SKM-1 treated with dmso at 0.1 percent for 144 hours (cell line): ENCODE data around the gene ANKRD11.
"Not testable (repeated sequence)": the region's sequence is repeated elsewhere in the genome, so short reads cannot be mapped to it uniquely, and the experiment has no call there.

ENCODE experiments used
- DNase-seq: peaks from one replicate; lab custom pipeline; 2025; ENCODE audit not compliant: unreplicated experiment; lab: John Stamatoyannopoulos, UW

The ANKRD11 gene

GRCh38 chr16:89334050-89334449 is 156.3 kb downstream of the ANKRD11 start:
- DNase-seq, result no peak

- DNase-seq, result not testable (repeated sequence)
Observed at GRCh38 chr16:89333401-89334001, 156.9 kb downstream of the ANKRD11 start.

- DNase-seq, result no peak
Observed at GRCh38 chr16:89332902-89333245, 157.5 kb downstream of the ANKRD11 start.

DNA sequence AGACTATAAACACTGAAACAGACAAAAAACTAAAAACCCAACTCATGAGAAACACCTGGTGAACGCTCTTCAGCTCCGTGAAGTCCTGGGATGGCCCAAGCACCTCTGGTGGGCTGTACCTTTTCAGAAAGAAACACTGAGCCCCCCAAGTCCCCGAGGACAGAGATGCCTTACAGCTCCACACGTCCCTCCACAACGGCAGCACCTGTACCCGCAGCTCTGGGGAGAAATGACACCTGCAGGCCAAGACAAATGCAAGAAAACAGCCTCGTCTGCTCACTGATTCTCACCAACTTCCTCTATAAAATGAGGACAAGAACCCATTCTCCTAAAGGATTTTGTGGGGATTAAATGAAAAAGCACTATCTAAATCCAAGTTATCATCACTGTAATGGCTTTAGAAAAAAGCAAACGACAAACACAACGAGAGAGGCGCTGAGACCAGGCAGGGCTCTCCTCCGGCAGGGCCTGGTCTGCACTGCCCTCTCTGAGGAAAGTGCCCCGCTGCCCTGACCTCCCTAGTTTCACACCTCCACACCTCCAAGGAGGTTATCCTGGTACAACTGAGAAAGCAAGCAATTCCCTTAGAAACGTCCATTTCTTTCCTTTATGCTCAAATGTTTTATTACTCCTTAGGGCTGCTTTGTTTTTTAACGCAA is 158.0 kb downstream of the ANKRD11 start:
- no peak for DNase-seq

DNA sequence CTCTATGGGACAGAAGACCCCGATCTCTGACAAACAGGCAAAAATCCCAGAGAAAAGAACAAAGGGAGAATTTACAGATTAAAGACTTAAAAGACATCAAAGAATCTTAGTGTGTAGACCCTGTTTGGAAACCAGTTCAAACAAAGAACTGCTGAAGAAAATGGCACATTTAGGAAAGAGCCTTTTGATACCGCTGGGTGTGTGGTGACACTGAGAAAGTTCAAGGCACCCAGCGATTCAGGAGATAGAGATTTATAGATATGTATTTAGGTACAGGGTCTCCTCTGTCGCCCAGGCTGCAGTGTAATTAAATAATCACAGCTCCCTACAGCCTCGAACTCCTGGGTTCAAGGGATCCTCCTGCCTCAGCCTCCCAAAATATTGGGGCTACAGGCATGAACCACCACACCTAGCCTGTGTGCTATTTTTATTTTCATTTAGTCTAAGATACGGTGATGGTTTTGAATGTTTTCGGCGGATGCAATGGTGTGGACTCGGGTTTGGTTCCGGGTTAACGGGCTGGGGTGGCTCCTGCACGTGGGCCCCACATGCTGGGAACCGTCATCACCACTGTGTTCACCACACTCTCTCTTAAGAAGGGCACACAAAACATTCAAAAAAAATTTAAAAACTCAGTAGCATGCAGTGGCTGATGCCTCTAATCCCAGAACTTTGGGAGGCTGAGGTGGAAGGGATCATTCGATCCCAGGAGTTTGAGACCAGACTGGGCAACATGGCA is 158.8 kb downstream of the ANKRD11 start:
- DNase-seq, result no peak

DNA sequence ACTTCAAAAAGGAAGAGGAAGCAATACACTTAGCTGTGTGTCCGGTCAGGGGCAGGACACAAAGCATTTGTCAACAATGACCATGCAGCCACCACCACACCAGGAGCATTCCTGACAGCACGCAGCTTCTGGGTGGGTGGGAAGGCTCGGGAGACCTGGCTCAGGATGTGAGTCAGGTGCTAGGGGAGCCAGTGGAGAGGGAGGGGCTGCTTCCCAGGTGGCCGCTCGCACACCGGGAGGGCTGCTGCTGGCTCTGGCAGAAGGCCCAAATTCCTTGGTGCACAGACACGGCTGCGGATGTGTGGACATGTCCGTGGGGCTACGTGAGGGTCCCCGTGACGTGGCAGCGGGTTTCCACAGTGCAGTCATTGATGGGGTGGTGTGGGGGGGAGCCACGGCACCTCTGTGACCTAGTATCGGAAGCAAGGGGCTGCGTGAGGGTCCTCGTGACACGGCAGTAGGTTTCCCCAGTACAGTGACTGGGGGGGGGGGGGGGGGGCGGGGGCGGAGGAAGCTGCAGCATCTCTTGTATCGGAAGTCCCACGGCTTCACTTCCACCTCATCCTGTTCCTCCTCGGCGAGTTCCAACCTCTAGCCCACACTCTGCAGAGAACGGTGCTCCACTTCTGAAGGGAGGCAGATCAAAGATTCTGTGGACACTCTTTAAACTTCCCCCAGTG is 160.0 kb downstream of the ANKRD11 start:
- DNase-seq, result no peak

GRCh38 chr16:89329830-89330176 is 160.6 kb downstream of the ANKRD11 start:
- not testable (repeated sequence) for DNase-seq

DNA sequence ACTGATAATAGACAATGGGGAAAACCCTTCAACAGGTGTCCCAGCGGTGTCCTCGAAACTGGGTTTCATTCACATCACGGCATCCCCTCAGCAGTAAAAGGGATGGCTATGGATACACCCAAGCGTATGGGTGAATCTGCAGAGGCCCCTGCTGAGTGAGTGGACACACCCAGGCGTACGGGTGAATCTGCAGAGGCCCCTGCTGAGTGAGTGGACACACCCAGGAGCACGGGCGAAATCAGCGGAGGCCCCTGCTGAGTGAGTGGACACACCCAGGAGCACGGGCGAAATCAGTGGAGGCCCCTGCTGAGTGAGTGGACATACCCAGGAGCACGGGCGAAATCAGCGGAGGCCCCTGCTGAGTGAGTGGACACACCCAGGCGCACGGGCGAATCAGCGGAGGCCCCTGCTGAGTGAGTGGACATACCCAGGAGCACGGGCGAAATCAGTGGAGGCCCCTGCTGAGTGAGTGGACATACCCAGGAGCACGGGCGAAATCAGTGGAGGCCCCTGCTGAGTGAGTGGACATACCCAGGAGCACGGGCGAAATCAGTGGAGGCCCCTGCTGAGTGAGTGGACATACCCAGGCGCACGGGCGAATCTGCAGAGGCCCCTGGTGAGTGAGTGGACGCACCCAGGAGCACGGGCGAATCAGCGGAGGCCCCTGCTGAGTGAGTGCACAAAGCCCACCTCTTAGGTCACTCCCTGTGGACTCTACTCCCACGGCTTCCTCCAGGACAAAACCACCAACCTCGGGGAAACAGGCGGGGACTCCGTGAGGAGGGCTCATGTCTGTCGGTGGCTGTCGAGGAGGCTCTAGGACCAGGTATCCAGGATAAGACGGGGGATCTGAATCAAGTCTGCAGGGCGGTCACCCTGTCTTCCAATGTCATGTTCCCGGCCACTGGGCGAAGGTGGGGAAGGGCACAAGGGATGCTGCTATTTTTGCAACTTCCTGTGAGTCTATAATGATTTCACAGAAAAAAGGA is 161.7 kb downstream of the ANKRD11 start:
- DNase-seq, result not testable (repeated sequence)

- DNase-seq, result no peak
Observed at GRCh38 chr16:89326721-89327120, 163.6 kb downstream of the ANKRD11 start.

- DNase-seq, result peak; percentile 61
Observed at GRCh38 chr16:89325861-89326471, 164.4 kb downstream of the ANKRD11 start.

GRCh38 chr16:89324056-89325010 is 166.0 kb downstream of the ANKRD11 start:
- no peak for DNase-seq

- DNase-seq, result no peak
Observed at GRCh38 chr16:89323120-89323960, 167.0 kb downstream of the ANKRD11 start.

DNA sequence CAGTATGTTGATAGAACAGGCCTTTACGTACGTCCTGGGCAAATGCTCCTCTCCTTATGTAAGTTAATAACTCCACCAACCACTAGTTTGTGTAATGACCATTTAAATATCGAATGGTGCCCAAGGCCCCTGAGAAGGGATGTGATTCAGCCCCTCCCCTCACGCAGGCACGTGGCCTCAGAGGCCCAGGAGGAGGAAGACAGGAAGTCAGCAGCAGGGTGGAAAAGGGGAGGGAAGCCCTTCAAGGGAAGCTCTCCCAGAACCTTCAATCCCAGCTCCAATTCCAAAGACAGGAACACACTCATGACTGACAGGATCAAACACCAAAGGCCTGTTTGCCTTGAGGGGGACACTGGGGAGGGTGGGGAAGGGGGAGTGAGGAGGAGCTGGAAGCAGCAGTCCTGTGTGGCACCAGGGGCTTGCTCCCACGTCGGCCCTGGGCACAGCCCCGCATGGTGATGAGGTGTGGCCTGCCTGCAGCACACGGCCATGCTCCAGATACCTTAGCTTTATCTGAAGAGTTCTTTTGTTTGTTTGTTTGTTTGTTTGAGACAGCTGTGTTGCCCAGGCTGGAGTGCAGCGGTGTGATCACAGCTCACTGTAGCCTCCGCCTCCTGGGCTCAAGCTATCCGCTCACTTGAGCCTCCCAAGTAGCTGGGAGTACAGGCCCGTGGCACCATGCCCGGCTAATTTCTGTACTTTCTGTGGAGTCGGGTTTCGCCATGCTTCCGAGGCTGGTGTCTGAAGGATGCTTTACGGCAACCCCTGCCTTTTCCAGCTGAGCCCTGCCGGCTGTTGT is 167.8 kb downstream of the ANKRD11 start:
- DNase-seq, result no peak

DNA sequence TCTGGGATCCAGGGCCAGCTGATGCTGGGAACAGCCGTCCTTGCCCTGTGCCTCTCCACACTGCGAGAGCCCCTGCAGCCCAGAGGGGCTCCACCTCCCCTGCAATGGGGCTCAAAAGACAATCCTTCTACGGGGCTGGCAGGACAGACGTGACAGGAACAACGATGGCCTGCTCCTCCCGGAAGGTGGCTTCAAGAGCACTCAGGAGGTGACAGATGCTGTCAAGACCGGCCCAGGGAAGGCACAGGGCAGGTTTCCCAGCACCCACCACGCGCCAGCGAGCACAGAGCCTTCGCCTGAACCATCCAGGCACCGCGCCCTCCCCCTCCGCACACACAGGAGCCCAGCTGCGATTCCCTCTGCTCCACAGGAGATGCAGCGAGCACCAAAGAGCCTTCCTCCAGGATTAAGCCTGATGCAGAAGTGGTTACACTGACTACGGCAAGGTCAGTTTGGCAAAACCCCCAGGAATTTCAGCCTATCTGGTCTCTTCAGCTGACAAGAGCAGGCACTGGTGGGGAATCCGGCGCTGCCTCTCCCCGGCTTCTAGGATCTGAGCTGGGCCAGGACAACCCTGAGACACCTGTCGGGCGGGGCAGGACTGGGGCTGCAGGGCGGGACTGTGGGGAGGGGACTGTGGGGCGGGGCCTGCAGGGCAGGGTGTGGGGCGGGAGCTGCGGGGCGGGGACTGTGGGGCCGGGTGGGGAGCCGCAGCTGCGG is 169.4 kb downstream of the ANKRD11 start:
- no peak for DNase-seq

- no peak for DNase-seq
Observed at GRCh38 chr16:89319886-89320781, 170.2 kb downstream of the ANKRD11 start.

DNA sequence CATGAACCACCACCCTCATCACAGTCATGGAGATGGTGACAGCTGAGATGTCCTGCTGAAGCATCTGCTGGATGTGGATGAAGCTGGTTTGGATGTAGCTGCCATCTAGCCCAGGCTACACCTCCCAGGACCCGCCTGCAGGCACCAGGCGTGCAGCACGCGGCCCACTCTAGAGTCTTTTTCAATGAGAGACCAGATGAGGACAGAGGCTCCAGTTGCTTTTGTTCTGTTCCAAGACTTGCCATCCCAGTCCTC is 170.8 kb downstream of the ANKRD11 start:
- no peak for DNase-seq
